C4-2B (cell line): ENCODE results near the gene ADAM12.

Experiments used
- CTCF ChIP-seq: fragments of 450-650 bp; conservative IDR thresholded peaks from 2 replicates; pipeline ENCODE4 v1.5.1; 2017; ENCODE audit warnings: mild to moderate bottlenecking
- ZFX ChIP-seq: fragments of 450-650 bp; IDR thresholded peaks from 2 replicates; pipeline ENCODE4 v1.6.1; 2017

GRCh38 chr10:126187399-126187798, 200.9 kb downstream of the ADAM12 start:
- no peak for TF ChIP-seq CTCF
- TF ChIP-seq ZFX: no peak
